Suprapubic skin (tissue), 4 donors: ENCODE data around the gene P4HA2. TPM values are rescaled to one million over a fixed set of nuclear protein-coding genes. Genes with fewer than 3 reads are reported as not detected.

ENCODE experiments used
- DNase-seq, 2 donors: peaks; one replicate each; pipeline ENCODE4 v3.0.0-alpha.2; 2019; ENCODE audit warnings: low spot score in 2 of 2
- H3K27ac ChIP-seq: fragments of 200-600 bp; sonication (generic); one replicate; pipeline ENCODE4 v1.5.1; 2019
- H3K27me3 ChIP-seq: fragments of 200-600 bp; sonication (generic); one replicate; pipeline ENCODE4 v1.5.1; 2019
- H3K36me3 ChIP-seq: fragments of 200-600 bp; sonication (generic); one replicate; pipeline ENCODE4 v1.5.1; 2019
- H3K4me1 ChIP-seq: fragments of 200-600 bp; sonication (generic); one replicate; pipeline ENCODE4 v1.5.1; 2019
- H3K4me3 ChIP-seq: fragments of 200-600 bp; sonication (generic); one replicate; pipeline ENCODE4 v1.5.1; 2019; ENCODE audit warnings: mild to moderate bottlenecking
- H3K9me3 ChIP-seq: fragments of 200-600 bp; sonication (generic); one replicate; pipeline ENCODE4 v1.5.1; 2019
- EP300 ChIP-seq: sonication (generic); formaldehyde crosslinking; IDR thresholded peaks from one replicate; pipeline ENCODE4 v1.6.1; 2017; ENCODE audit warnings: antibody characterized with exemption
- POLR2A ChIP-seq, 2 donors: fragments of 450-650 bp; IDR thresholded peaks; one replicate each; pipeline ENCODE4 v1.6.1; 2017; ENCODE audit warnings: antibody characterized with exemption in 2 of 2, mild to moderate bottlenecking in 2 of 2, moderate library complexity in 2 of 2
- POLR2AphosphoS5 ChIP-seq, 3 donors: sonication (generic); formaldehyde crosslinking; IDR thresholded peaks; one replicate each; pipeline ENCODE4 v1.6.1; 2017; ENCODE audit warnings: antibody characterized with exemption in 3 of 3
- WGBS: methylation state at CpG from one replicate; pipeline ENCODE4 v1.1.5; 2018; 5-methylcytosine and 5-hydroxymethylcytosine counted together
- total RNA-seq, 4 donors: library from RNA; depleted of rRNA; stranded (reverse); fragments of >200 nt; gene quantifications; one replicate each; pipeline ENCODE4 v1.1.0, GENCODE V29; 2016
- TF ChIP-seq, protein P1 (sequence below), 2 donors: fragments of 200-600 bp in 1 of 2; fragments of 450-650 bp in 1 of 2; sonication (generic) in 1 of 2; IDR thresholded peaks; one replicate each; pipeline ENCODE4 v1.5.1; 2016 to 2019; ENCODE audit warnings: antibody characterized with exemption in 2 of 2, mild to moderate bottlenecking in 1 of 2, moderate library complexity in 1 of 2

P4HA2 gene
- total RNA-seq, 4 donors from 2014 or later: 23.9 to 42.0 (median 30.9) TPM

DNA sequence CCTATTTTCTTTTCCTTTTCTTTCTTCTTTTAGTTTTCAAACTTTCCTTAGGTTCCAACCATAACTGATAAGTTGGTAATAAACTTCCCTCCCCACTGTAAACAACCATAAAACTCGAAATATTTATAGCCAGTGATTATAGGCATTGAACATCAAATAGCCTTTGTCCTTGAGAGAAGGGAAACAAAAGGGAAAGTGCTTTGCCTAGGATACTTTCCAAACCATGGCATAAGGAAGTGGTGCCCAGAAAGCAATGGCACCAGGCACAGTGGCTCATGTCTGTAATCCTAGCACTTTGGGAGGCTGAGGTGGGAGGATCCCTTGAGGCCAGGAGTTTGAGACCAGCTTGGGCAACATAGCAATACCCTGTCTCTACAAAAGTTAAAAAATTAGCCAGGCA is 17.9 kb upstream of the P4HA2 start:
- peaks cover 3% of the 10 kb centered on the region for H3K9me3 ChIP-seq
- H3K4me3 ChIP-seq: no peak overlapping the region
- TF ChIP-seq EP300 (no peak), POLR2AphosphoS5 (IDR thresholded peaks at IDR 0.05) (no peak), POLR2A (IDR thresholded peaks at IDR 0.05) (no peak)
- TF ChIP-seq, protein P1, sequence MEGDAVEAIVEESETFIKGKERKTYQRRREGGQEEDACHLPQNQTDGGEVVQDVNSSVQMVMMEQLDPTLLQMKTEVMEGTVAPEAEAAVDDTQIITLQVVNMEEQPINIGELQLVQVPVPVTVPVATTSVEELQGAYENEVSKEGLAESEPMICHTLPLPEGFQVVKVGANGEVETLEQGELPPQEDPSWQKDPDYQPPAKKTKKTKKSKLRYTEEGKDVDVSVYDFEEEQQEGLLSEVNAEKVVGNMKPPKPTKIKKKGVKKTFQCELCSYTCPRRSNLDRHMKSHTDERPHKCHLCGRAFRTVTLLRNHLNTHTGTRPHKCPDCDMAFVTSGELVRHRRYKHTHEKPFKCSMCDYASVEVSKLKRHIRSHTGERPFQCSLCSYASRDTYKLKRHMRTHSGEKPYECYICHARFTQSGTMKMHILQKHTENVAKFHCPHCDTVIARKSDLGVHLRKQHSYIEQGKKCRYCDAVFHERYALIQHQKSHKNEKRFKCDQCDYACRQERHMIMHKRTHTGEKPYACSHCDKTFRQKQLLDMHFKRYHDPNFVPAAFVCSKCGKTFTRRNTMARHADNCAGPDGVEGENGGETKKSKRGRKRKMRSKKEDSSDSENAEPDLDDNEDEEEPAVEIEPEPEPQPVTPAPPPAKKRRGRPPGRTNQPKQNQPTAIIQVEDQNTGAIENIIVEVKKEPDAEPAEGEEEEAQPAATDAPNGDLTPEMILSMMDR (IDR thresholded peaks at IDR 0.05): no peak
- no peaks in the 10 kb centered on the region for H3K27me3 ChIP-seq
- DNase-seq: peak in 1 of 2 donors; percentile 21
- 59% methylated on average over 1 of the region's 1 CpG for WGBS
- no peak overlapping the region for H3K27ac ChIP-seq
- no peaks in the 10 kb centered on the region for H3K36me3 ChIP-seq
- no peaks in the 10 kb centered on the region for H3K4me1 ChIP-seq

DNA sequence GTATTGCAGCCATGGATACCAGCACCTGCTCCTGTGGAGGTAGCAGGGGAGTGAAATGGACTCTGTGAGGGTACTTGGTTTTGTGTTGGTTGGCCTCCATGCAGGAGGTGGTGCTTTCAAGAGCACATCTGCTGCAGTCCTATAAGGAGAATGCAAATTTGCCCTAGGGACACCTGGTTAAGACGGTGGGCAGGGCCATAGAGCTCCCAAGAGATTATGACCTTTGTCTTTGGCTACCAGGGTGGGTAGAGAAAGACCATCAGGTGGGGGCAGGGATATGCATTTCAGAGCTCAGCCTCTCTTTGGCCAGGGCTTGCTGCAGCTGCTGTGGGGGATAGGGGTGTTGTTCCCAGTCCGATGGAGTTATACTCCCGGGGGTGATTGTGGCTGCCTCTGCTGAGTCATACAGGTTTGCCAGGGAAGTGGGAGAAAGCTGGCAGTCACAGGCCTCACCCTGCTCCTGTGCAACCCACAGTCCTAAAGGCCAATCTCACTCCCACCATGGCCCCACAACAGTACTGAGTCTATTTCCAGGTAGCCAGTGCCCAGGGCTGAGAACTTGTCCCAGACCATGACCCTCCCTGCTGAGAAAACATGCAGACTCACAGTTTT is 15.8 kb upstream of the P4HA2 start:
- Histone ChIP-seq H3K4me1 (no peaks in the 10 kb centered on the region), H3K36me3 (no peaks in the 10 kb centered on the region), H3K27me3 (no peaks in the 10 kb centered on the region), H3K9me3 (peaks cover 3% of the 10 kb centered on the region), H3K27ac (no peak overlapping the region), H3K4me3 (no peak overlapping the region)
- TF ChIP-seq, protein P1 (IDR thresholded peaks at IDR 0.05): no peak
- TF ChIP-seq EP300: no peak
- no peak for TF ChIP-seq POLR2AphosphoS5 (IDR thresholded peaks at IDR 0.05)
- no peak for TF ChIP-seq POLR2A (IDR thresholded peaks at IDR 0.05)
- peak in 1 of 2 donors; percentile 41 for DNase-seq
- 79% methylated on average over 2 of the region's 3 CpGs for WGBS

DNA sequence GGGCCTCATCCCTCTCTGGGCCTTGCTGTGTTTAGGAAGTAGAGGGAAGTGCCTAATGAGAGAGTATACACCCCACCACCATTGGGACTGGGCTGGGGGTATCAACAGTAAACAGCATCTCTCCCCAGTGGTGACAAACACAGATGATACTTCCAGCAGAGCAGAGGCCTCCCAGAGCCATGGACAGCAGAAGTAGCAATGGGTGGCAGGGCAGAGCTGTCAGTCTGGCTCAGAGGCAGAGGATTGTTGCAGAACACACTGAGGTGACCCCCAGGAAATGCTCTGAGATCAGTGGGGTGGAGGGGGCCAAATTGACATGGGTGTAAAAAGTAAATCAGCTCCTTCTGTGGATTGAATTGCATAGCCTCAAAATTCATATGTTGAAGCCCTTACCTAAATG is 12.1 kb upstream of the P4HA2 start:
- DNase-seq: peak in 1 of 2 donors; percentile 38

DNA sequence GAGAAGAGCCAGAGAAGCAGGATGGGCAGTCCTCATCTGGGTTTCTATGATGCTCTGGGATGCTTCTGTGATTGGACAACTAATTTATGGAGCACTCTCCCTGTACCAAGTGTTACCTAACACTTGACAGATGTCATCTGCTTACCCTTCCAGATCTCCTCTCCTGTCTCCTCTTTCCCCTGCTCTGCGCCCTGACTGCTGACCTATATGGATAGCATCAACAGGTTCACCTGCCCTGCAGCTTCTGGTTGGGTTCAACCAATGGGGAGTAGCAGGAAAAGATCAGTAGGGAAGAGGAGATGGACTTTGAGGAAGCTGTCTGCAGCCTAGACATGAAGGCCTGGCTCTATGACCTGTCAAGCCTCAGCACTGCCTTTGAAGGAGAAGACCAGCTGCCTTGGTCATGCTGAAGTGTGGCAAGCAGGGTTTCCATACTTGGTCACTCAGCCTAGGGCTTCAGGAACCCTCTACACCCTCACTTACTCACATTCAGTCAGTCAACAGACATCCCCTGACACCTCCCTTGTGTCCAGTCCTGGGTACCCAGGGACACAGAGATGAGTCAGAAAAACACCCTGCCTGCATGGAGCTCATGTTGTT is 11.3 kb upstream of the P4HA2 start:
- Histone ChIP-seq H3K27me3 (no peaks in the 10 kb centered on the region), H3K36me3 (no peaks in the 10 kb centered on the region), H3K9me3 (peaks cover 3% of the 10 kb centered on the region), H3K27ac (no peak overlapping the region), H3K4me3 (no peak overlapping the region), H3K4me1 (no peaks in the 10 kb centered on the region)
- peak in 1 of 2 donors; percentile 52 for DNase-seq
- WGBS: 37% methylated on average over 1 of the region's 1 CpG
- TF ChIP-seq POLR2AphosphoS5 (IDR thresholded peaks at IDR 0.05): no peak
- TF ChIP-seq, protein P1 (IDR thresholded peaks at IDR 0.05): no peak

More for the DNA sequence above, 12.1 kb upstream of the P4HA2 start:
- H3K27me3 ChIP-seq: no peaks in the 10 kb centered on the region
- H3K9me3 ChIP-seq: peaks cover 3% of the 10 kb centered on the region
- no peak overlapping the region for H3K4me3 ChIP-seq
- no peak overlapping the region for H3K27ac ChIP-seq
- TF ChIP-seq EP300 (no peak), POLR2AphosphoS5 (IDR thresholded peaks at IDR 0.05) (no peak), POLR2A (IDR thresholded peaks at IDR 0.05) (no peak)
- TF ChIP-seq, protein P1 (IDR thresholded peaks at IDR 0.05): no peak
- no peaks in the 10 kb centered on the region for H3K36me3 ChIP-seq
- no peaks in the 10 kb centered on the region for H3K4me1 ChIP-seq

DNA sequence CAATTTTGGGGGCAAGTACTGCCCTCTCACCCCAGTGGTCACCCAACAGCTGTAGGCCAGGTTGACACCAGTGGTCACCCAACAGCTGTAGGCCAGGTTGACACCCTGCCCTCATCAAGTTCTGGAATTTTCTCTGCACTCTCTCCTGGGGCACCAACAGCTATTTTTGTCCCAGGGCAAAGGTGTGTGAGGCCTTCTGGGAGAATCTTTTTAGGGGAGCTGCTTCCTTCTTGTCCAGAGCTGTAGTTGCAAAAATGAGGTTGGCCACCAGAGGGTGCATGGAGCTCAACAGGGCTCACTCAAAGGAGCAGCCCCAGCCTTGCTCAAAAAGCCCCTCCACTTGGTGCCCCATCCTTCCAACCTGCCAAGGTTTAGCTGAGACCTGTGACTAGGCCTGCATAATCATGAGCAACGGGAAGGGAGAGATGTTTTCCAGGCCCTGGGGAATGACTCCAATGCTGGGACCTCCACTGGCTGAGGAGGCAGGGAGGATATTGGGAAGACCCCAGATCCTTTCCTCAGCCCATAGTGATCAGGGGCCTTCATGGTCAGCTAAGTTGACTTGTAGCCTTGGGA is 10.6 kb upstream of the P4HA2 start:
- no peak for TF ChIP-seq POLR2AphosphoS5 (IDR thresholded peaks at IDR 0.05)
- TF ChIP-seq, protein P1 (IDR thresholded peaks at IDR 0.05): peak; percentile 75 to 78
- peak; percentile 82 to 86 for DNase-seq
- Histone ChIP-seq H3K27me3 (no peaks in the 10 kb centered on the region), H3K27ac (no peak overlapping the region), H3K4me1 (no peaks in the 10 kb centered on the region), H3K4me3 (no peak overlapping the region), H3K36me3 (no peaks in the 10 kb centered on the region), H3K9me3 (no peaks in the 10 kb centered on the region)
- WGBS: 0% methylated on average over 1 of the region's 1 CpG
